Measurements from ENCODE around the gene FAM151A.
A peak's percentile ranks its signal among the peaks of the same experiment; 100 is the strongest.

Gene FAM151A

DNA sequence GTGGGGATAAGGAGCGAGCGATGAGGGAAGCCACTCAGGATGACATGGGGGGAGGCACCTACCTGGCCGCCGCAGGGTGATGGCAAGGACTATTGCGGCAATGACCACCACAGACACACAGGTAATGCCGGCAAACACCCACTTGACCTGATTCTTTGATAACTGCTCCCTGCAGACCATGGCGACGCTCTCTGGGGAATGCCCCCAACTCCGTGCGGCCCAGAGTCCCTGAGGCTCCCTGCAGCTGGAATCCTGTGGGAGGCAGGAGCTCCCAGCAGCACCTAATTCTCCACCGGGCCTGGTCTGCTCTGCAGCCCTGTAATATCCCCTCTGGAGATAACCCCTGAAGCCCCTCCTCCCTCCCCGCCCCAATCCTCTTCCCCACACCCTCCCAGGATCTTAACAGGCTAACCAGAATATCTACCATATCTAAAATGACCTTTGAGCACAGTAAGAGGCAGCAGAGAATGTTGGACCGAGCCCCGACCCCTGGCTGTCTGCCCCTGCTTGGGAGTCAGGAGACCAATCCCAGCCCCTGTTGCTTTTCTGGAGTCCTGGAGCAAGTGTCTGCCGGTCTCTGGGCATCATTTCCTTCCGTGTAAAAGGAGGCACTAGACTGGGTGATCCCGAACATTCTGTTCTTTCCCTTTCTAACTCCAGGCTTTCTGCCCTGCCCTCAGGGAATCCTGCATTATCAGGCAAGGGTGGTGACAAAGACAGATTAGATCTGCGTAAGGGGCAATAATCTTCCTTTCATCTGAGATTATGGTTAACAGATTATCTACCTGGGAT, at the start of gene FAM151A:
TSS of gene FAM151A (minus strand) at position 310 of the 792 bp plus-strand sequence. CDS start at position 180, 130 bp downstream.
- no peak for DNase-seq

DNA sequence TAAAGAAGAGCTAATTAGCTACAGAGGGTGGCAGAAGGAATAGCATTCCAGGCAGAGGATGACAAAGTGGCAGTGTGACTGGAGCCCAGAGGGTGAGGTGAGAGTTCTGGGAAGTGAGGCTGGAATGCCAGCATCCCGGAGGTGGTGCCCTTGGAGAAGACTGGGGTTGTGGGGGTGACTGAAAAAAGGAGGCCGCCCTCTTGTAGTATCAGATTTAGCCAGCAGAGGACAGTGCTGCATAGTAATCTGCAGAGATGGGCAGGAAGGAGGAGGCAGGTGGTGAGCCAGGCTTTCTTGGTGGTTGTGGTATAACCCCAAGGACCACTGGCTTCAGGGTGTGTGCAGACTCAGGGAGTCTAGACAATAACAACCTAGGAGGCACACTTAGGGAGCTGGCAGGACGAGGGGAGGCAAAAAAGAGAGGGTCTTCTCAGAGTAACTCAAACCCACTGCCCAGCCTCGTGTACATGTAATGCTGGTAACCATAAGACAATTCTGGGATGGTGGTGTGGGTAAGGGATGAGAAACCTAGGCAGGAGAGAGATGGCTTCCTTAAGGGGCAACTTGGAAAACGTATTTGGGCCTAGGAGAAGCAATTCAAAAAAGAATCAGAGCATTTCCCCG, 48.8 kb upstream of the FAM151A start:
- peak; percentile 59 for DNase-seq

DNA sequence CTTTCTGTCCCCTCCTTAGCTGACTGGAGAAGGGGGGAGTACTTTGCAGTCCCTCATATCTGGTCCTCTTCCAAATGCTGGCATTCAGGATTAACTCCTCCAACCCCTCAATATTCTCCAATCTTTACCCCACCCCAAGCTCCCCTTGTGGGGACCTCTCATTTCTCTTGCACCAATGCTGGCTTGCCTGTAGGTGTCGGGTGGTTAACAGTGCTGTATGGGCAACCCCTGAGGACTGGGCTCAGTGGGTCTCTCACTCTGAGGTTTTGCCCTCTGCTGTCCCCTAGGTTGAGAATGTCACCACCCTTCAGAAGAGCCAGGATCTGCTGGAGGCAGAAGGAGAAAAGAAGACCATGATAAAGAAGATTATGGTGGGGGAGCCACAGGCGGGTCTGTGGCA, 45.2 kb upstream of the FAM151A start:
- no peak for DNase-seq

DNA sequence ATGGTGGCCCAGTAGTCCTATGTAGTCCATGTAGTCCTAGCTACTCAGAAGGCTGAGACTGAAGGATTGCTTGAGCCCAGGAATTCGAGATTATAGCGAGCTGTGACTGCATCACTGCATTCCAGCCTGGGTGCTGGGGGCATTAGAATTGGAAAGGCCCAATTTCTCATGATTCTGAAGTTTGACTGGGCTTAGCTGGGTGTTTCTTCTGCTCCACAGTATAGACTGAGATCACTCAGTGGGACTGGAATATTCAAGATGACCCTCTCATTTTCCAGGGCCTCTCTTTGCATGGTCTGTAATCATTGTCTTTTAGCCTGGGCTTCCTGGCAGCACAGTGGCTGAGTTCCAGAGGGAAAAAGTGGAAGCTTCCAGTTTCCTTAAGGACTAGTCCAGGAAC, 44.5 kb upstream of the FAM151A start:
- DNase-seq = no peak

DNA sequence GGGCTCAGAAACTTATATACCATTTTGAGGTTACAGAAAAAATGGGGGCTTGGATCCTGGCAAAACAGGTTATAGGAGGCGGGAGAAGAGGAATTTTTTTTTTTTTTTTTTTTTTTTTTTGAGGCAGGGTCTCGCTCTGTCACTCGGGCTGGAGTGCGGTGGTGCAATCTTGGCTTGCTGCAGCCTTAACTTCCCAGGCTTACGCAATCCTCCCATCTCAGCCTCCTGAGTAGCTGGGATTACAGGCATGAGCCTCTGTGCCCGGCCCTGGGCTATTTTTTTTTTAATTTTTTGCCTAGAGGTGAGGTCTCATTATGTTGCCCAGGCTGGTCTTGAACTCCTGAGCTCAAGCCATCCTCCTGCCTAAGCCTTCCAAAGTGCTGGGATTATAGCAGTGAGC, 43.0 kb upstream of the FAM151A start:
- no peak for DNase-seq

DNA sequence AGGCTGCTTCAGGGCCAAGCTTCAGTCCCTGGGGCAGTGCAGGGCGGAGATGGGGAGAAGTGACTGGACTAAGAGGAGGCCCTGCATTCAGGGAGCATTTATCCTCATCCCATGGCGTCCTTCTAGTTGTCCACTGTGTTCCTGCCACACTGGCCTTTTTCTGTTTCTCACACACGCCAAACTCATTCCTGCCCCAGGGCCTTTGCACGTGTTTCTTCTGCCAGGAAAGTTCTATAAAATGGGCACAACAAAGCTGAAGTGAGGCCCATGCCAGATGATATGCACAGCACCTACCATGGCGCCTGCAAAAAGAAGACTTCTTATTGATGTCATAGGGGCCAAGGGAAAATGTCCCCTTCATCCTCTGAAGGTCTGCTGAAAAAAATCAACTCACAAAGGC, 42.5 kb upstream of the FAM151A start:
- DNase-seq = no peak

DNA sequence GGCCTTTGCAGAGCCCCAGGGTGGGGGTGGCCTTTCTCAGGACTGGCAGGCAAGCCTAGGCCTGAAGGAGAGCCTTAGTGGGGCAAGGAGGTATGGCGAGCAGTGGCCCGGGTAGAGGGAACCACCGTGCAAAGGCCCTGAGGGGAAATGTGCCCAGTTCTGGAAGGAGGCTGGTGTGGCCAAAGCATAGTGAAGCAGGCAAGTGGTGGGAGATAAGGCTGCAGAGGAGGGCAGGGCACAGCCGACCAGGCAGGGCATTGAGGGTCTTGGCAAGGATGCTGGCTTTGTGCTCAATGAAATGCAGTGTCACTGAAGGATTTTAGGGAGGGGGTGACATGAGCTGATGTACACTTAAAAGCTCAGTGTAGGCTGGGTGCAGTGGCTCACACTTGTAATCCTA, 41.0 kb upstream of the FAM151A start:
- no peak for DNase-seq

DNA sequence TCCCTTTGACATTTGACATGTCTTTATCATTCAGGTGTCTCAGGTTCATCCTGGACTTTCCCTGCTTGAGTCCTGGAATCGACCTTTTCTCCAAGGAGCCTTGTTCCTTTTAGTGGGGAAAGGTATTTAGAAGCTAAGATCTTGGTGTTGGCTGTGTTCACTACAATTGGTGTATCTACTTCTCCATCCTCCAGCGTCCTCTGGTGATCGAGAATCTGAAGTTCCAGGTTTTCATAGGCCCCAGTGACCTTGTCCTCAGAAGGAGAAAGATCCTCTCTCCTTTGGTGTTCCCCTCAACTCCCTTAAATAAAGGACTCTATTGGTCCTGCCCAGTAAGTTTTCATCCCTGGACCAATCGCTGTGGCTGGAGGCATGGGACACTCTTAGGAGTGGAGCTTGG, 40.4 kb upstream of the FAM151A start:
- no peak for DNase-seq

DNA sequence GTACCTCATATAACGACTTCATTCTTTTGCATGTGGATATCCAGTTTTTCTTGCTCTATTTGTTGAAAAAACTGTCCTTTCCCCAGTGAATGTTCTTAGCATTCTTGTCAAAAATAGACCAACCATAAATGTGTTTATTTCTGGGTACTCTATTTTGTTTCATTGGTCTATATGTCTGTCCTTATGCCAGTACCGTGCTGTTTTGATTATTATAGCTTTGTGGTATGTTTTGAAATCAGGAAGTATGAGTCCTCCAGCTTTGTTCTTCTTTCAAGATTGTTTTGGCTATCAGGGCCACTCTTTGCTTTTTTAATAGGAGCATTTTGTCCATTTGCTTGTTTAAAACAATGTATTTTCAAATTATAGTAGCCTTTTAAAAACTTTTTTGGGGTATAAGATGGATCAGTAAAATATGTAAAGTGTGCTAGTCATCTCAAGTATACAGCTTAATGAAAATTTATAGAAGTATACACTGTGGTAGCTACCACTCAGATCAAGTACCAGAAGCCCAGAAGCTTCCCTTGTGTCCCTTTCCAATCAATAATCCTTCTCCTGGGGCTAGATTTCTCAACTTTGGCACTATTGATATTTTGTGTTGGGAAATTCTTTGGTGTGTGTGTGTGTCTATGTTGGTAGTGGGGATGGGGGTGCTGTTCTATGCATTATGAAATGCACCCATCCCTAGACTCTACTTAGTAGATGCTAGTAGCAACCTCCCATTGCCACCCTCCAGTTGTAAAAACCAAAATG, 35.0 kb upstream of the FAM151A start:
- DNase-seq = no peak

DNA sequence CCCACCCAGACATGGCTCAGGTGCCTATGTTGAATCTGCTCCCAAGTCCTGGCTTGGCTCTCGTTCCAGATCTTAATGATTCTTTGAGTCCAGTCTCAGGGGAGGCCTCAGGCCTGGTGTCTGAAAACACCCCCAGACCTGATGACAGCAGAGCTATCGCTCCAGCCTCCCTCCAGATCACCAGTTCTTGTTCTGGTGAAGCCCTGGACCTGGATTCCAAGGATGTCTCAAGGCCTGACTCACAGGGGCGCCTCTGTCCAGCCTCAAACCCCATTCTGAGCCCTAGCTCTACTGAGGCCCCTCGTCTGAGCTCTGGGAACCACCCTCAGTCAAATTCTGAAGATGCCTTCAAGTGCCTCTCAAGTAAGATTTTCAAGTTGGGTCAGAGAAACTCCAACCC, 29.7 kb upstream of the FAM151A start:
- no peak for DNase-seq

DNA sequence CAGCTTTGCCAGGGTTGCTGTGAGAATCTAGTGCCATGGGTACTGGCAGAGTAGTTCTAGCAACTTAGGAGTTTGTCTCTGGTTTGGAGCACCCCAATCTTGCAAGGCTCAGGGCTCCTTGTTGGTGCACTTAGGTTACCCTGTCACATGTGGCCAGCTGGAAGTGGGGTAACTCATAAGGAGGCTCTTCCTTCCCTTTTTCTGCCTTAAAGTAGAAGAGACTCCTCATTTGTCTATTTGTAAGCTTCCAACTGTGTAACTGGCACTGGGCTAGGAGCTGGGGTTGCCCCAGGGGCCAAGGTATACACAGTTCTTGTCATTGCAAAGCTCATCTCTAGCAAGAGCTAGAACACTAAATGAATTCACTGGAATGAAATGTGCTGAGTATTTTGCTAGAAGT, 28.8 kb upstream of the FAM151A start:
- DNase-seq = no peak

DNA sequence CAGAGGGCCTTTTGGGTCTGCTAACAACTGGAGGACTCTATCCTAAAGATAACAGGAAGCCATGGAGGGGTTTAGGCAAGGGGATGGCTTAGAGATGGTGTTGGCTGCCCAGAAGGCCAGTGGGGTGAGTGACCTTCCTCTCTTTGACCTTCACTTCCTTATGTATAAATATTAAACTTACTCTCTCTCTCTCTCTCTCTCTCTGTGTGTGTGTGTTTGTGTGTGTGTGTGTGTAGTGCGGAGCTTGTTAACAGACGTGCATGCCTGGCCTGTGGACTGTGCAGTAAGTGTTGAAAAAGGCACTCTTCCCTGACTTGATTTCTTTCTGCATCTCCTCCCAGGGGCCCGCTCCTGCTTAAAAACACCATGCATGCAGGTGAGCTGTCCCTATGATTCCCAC, 28.3 kb upstream of the FAM151A start:
- no peak for DNase-seq

DNA sequence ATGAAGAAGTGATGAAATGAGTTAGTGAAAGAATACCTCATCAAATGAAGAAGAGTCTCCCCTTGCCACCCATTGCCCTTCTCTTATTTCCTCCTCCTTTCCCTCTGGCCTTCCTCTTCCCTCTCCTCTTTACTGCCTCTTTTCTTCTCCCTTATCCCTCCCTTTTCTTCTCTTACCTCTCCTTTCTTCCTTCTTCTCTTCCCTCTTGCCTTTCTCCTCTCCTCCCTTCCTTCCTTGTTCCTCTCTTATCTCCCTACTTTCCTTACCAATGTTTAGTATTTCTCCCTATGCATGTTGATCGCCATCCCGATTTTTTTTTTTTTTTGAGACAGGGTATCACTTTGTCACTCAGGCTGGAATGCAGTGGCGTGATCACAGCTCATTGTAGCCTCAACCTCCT, 27.1 kb upstream of the FAM151A start:
- no peak for DNase-seq

DNA sequence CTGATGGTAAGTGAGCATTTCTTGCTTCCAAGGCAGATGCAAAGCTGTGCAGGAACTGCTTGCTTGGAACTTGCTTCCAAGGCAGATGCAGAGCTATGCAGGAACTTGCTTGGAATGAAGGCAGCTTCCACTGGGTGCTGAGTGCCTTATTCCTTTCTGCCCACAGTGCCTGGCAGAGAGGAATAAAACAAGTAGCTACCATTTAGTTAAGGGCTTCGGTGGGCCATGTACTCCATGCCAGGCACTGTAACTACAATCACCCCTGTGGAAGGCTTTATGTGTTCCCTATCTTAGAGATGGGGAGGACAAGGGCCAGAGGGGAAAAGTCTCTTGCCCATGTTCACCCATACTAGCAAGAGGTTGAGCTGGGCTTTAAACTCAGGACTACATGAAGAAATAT, 26.6 kb upstream of the FAM151A start:
- DNase-seq = no peak

DNA sequence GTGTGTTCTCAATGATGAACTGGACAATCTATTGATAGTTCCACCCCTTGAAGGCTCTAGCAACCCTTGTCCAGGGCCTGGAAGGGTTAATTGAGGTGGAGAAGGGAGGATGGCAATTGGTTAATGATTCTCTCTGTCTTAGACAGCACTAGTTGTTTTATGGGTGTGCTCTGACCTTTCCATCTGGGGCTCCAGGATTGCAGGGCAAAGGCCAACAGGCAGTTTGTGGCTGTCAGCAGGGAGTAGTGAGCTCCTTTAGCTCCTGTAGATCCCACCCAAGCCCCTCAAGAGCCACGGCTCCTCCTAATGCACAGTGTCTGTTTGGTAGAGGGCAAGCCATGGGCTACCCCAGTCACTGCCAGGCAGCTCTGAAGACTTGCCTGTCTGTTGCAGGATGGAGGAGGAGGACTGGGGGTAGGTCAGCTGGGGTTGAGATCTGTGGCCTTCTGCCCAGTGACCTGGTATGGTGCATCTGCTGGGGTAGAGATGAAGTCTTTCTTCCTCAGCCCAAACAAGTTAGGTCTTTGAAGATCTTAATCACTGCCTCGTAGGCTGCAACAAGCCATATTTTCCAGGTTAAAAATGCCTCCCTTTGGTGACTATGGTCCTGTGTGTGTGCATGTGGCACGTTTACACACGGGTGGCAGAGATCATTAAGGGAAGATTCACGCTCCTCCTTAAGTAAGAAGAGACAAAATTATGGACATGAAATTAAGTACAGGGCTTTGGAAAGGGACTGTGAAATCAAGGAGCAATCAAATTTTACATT, 26.0 kb upstream of the FAM151A start:
- no peak for DNase-seq

DNA sequence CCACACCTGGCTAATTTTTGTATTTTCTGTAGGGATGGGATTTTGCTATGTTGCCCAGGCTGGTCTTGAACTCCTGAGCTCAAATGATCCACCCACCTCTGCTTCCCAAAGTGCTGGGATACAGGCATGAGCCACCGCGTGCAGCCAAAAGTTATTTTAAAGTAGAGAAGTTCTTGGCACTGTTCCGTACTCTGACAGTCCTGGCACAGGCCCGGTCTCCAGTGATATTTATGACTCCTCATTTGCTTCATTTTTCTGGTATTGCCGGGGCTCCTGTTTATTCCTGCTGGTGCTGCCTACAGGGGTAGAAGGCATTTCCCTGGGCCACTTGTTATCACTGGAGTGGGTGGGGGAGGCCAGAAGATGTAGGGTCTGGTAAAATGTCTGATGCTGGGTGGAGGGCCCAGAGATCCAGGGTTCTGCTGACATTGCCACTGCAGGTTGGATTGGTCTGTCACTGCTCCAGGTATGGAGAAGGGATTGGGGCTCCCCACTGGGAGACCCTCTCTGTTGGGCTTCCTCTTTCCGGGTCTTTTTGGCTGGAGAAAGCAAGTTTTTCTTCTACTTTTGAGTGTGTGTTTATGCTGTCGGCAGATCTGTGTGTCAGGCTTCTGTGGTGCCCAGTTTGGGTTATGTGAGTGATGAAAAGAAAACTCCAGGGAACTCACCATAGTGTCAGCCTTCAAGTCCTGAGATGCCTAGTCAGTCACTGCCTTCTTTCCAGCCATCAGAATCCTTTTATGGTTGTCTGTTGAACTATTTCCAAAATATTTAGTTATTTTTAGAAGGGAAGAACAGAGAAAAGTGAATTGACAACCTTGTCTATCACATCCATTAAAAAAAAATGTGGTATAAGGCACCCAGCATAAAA, 22.7 kb upstream of the FAM151A start:
- DNase-seq = no peak

DNA sequence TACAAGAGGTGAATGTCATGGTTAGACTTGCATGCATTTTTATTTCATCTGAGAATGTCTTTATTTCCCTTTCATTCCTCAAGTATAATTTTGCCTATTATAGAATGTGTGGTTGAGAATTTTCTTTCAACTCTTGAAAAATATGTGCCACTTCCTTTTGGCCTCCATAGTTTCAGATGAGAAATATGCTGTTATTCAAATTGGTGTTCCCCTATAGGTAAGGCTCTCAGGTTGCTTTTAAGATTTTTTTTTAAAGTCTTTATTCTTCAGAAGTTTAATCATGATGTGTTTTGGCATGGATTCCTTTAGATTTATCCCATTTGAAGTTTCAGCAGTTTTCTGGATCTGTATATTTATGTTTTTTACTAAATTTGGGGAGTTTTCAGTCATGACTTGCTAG, 20.4 kb upstream of the FAM151A start:
- DNase-seq = no peak

DNA sequence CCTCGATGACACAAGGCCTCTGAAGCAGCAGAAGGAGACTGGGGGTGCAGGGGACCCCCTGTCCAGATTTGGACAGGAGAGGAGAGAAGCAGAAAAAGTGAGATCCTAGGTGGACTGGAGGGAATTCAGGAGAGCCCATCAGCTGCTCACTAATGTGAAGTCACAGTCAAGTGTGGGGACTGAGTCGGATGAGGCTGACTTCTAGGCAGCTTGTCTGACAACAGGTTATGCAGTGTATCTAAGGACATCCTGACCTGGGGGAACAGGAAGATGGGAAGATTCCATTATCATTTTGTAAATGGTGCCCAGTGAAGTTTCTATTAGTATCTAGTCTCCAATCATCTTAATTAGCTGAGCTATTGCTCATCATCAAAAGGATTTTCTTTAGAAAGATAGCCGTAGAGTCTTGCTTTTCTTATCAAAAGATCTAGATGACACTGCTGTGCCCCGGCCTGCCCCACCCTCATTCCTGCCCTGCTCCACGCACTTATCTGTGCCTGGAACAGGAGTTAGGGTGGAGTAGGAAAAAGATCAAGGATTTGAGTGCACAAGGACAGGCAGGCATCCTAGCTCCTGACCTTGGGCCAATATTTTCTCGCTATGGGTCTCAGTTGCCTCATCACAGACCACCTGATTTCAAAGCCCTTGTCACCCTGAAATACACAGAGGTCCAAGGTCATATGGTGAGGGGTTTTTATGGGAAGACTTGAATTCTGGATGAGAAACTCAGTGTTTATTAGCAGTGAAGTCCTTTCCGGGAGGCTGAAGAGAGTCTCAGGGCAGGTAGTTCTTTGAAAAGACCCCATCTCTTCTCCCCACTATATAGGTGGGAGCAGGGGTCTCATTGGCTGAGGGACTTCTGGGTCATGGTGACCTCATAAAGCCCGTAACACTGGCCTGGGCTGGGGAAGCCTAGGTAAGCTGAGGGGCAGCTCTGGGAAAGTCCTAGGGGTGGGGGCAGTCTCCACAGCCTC, 17.8 kb upstream of the FAM151A start, which contains the start of gene MROH7:
TSS of gene MROH7 (plus strand) at position 924 of the 974 bp plus-strand sequence. CDS start 11,141 bp downstream, outside the sequence.
- no peak for DNase-seq

DNA sequence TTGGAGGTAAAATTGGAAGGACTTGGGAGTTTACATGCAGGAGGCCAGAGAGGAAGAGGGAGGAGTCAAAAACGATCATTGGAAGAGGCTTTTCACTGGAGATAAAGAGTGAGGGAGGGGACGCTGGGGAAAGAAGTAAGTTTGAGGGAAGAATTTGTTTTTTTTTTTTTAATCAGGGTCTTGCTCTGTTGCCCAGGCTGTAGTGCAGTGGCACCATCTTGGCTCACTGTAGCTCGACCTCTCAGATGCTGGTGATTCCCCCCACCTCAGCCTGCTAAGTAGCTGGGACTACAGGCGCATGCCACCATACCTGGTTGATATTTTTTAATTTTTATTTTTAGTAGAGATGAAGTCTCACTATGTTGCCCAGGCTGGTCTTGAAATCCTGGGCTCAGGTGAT, 17.0 kb upstream of the FAM151A start:
- no peak for DNase-seq
